WI38 (cell line): ENCODE results near the gene PCDHA9.
"Not testable (repeated sequence)": the region's sequence is repeated elsewhere in the genome, so short reads cannot be mapped to it uniquely, and the experiment has no call there.

Experiments
- H3K4me3 ChIP-seq: 2 replicates; pipeline ENCODE4 v1.5.1; 2011; ENCODE audit warnings: low read depth, mild to moderate bottlenecking, control low read depth, low read length
- TF ChIP-seq, protein P1 (sequence below): IDR thresholded peaks from 2 replicates; pipeline ENCODE4 v1.5.1; 2012; ENCODE audit warnings: low read depth, mild to moderate bottlenecking, control low read depth, low read length

PCDHA9 gene, protein sequence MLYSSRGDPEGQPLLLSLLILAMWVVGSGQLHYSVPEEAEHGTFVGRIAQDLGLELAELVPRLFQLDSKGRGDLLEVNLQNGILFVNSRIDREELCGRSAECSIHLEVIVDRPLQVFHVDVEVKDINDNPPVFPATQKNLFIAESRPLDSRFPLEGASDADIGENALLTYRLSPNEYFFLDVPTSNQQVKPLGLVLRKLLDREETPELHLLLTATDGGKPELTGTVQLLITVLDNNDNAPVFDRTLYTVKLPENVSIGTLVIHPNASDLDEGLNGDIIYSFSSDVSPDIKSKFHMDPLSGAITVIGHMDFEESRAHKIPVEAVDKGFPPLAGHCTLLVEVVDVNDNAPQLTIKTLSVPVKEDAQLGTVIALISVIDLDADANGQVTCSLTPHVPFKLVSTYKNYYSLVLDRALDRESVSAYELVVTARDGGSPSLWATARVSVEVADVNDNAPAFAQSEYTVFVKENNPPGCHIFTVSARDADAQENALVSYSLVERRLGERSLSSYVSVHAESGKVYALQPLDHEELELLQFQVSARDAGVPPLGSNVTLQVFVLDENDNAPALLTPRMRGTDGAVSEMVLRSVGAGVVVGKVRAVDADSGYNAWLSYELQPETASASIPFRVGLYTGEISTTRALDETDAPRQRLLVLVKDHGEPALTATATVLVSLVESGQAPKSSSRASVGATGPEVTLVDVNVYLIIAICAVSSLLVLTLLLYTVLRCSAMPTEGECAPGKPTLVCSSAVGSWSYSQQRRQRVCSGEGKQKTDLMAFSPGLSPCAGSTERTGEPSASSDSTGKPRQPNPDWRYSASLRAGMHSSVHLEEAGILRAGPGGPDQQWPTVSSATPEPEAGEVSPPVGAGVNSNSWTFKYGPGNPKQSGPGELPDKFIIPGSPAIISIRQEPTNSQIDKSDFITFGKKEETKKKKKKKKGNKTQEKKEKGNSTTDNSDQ

DNA sequence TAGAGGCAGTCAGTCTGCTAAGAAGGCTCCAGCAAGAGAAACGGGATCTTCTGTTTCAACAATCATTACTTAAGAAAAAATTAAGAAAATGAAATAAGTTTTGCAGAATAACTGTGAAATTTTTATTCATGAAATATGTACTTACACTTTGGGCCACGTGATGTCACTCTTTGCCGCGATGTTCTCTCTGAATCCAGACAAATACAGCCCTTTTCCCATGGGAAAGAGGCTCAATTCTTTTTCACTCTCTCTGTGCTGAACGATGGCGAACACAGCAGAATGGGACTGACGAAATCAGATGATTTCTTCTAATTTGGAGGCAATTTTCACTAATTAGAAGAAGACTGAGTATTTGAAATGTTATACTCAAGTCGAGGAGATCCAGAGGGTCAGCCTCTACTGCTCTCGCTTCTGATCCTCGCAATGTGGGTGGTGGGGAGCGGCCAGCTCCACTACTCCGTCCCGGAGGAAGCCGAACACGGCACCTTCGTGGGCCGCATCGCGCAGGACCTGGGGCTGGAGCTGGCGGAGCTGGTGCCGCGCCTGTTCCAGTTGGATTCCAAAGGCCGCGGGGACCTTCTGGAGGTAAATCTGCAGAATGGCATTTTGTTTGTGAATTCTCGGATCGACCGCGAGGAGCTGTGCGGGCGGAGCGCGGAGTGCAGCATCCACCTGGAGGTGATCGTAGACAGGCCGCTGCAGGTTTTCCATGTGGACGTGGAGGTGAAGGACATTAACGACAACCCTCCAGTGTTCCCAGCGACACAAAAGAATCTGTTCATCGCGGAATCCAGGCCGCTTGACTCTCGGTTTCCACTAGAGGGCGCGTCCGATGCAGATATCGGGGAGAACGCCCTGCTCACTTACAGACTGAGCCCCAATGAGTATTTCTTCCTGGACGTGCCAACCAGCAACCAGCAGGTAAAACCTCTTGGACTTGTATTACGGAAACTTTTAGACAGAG lies at the start of gene PCDHA9:
Gene PCDHA9 (plus strand): TSS at position 244 of the 964 bp plus-strand sequence. CDS start 114 bp downstream, at position 358.
- H3K4me3 ChIP-seq: not testable (repeated sequence)

DNA sequence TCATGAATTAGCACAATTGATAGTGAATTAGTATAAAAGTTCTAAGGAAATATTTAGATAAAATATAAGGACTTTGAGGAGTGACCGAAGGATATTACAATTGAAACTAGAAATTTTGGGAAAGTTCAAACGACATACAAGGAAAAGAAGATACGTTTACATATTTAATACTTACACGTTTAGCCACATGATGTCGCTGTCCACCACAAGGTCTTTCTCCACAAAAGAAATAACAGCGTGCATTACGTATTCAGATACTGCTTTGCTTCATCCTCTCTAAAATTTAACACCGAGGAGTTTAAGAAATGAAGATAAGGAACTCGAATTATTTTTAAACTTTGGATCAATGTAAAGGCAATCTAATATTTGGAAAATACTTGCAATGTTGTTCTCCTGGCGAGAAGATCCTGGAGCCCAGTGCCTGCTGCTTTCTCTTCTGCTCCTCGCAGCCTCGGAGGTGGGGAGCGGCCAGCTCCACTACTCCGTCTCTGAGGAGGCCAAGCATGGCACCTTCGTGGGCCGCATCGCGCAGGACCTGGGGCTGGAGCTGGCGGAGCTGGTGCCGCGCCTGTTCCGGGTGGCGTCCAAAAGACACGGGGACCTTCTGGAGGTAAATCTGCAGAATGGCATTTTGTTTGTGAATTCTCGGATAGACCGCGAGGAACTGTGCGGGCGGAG lies 47.2 kb upstream of the PCDHA9 start, which contains the start of gene PCDHA3:
Gene PCDHA3 (plus strand): TSS at position 242 of the 678 bp plus-strand sequence.
- TF ChIP-seq, protein P1, sequence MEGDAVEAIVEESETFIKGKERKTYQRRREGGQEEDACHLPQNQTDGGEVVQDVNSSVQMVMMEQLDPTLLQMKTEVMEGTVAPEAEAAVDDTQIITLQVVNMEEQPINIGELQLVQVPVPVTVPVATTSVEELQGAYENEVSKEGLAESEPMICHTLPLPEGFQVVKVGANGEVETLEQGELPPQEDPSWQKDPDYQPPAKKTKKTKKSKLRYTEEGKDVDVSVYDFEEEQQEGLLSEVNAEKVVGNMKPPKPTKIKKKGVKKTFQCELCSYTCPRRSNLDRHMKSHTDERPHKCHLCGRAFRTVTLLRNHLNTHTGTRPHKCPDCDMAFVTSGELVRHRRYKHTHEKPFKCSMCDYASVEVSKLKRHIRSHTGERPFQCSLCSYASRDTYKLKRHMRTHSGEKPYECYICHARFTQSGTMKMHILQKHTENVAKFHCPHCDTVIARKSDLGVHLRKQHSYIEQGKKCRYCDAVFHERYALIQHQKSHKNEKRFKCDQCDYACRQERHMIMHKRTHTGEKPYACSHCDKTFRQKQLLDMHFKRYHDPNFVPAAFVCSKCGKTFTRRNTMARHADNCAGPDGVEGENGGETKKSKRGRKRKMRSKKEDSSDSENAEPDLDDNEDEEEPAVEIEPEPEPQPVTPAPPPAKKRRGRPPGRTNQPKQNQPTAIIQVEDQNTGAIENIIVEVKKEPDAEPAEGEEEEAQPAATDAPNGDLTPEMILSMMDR: no peak

DNA sequence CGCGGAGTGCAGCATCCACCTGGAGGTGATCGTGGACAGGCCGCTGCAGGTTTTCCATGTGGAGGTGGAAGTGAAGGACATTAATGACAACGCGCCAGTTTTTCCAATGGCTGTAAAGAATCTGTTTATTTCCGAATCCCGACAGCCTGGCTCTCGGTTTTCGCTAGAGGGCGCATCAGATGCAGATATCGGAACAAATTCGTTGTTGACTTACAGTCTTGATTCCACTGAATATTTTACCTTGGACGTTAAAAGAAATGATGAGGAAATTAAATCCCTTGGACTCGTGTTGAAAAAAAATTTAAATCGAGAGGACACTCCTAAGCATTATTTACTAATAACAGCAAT lies 46.7 kb upstream of the PCDHA9 start:
- no peak overlapping the region for H3K4me3 ChIP-seq
- TF ChIP-seq, protein P1: no peak

More for the DNA sequence above, 47.2 kb upstream of the PCDHA9 start, which contains the start of gene PCDHA3:
- no peak within 1 kb of the TSS for H3K4me3 ChIP-seq

DNA sequence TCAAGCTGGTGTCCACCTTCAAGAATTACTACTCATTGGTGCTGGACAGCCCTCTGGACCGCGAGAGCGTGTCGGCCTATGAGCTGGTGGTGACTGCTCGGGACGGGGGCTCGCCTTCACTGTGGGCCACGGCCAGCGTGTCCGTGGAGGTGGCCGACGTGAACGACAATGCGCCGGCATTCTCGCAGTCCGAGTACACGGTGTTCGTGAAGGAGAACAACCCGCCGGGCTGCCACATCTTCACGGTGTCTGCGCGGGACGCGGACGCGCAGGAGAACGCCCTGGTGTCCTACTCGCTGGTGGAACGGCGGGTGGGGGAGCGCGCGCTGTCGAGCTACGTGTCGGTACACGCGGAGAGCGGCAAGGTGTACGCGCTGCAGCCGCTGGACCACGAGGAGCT lies 45.8 kb upstream of the PCDHA9 start:
- H3K4me3 ChIP-seq: not testable (repeated sequence)

DNA sequence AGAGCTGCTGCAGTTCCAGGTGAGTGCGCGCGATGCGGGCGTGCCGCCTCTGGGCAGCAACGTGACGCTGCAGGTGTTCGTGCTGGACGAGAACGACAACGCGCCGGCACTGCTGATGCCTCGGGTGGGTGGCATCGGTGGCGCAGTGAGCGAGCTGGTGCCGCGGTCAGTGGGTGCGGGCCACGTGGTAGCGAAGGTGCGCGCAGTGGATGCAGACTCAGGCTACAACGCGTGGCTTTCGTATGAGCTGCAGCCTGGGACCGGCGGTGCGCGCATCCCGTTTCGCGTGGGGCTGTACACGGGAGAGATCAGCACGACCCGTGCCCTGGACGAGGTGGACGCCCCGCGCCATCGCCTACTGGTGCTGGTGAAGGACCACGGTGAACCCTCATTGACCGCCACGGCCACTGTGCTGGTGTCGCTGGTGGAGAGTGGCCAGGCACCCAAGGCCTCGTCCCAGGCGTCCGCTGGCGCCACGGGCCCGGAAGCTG lies 45.4 kb upstream of the PCDHA9 start:
- TF ChIP-seq, protein P1: no peak
- H3K4me3 ChIP-seq: no peak overlapping the region

DNA sequence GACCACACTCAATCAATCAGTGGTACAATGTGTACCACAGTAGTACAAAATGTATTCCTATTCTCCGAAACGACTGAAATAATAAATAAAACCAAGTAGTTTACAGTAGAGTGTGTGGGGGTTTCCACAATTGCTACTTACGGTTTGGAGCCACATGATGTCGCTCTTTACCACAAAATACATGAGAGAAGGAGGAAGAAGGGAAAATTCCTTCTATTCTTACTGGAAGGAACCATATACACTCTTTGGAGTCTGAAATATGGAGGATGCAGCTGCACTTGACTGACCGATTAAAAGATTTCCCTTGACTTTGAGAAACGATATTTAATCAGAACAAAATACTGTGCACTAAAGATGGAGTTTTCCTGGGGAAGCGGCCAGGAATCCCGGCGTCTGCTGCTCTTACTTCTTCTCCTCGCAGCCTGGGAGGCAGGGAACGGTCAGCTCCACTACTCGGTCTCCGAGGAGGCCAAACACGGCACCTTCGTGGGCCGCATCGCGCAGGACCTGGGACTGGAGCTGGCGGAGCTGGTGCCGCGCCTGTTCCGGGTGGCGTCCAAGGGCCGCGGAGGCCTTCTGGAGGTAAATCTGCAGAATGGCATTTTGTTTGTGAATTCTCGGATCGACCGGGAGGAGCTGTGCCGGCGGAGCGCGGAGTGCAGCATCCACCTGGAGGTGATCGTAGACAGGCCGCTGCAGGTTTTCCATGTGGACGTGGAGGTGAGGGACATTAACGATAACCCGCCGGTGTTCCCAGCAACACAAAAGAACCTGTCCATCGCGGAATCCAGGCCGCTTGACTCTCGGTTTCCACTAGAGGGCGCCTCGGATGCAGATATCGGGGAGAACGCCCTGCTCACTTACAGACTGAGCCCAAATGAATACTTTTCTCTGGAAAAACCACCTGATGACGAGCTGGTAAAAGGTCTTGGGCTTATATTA lies 41.1 kb upstream of the PCDHA9 start, which contains the start of gene PCDHA4:
Gene PCDHA4 (plus strand): TSS at position 235 of the 942 bp plus-strand sequence.
- TF ChIP-seq, protein P1: peak; percentile 25; the same call in 1 of the 2 replicates
- H3K4me3 ChIP-seq: no peak within 1 kb of the TSS

DNA sequence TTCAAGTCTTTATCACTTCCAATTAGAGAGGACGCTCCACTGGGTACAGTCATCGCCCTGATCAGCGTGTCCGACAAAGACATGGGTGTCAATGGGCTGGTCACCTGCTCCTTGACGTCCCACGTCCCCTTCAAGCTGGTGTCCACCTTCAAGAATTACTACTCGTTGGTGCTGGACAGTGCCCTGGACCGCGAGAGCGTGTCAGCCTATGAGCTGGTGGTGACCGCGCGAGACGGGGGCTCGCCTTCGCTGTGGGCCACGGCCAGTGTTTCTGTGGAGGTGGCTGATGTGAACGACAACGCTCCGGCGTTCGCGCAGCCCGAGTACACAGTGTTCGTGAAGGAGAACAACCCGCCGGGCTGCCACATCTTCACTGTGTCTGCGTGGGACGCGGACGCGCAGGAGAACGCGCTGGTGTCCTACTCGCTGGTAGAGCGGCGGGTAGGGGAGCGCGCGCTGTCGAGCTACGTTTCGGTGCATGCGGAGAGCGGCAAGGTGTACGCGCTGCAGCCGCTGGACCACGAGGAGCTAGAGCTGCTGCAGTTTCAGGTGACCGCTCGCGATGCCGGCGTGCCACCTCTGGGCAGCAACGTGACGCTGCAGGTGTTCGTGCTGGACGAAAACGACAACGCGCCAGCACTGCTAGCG lies 39.8 kb upstream of the PCDHA9 start:
- H3K4me3 ChIP-seq: not testable (repeated sequence)
